COLO668 (cell line): ENCODE measurements around the gene TAF5.
"Not testable (repeated sequence)": the region's sequence is repeated elsewhere in the genome, so short reads cannot be mapped to it uniquely, and the experiment has no call there.

ENCODE experiments used
- DNase-seq: peaks from one replicate; lab custom pipeline; 2025; ENCODE audit not compliant: unreplicated experiment; lab: John Stamatoyannopoulos, UW

The TAF5 gene

GRCh38 chr10:103397191-103397825 lies 29.5 kb downstream of the TAF5 start:
- no peak for DNase-seq

- DNase-seq, result no peak
Observed at GRCh38 chr10:103413564-103413963, 45.8 kb downstream of the TAF5 start.

- no peak for DNase-seq
Observed at GRCh38 chr10:103415581-103415980, 47.8 kb downstream of the TAF5 start.

GRCh38 chr10:103416436-103417147 lies 48.8 kb downstream of the TAF5 start:
- DNase-seq, result peak; percentile 37

DNA sequence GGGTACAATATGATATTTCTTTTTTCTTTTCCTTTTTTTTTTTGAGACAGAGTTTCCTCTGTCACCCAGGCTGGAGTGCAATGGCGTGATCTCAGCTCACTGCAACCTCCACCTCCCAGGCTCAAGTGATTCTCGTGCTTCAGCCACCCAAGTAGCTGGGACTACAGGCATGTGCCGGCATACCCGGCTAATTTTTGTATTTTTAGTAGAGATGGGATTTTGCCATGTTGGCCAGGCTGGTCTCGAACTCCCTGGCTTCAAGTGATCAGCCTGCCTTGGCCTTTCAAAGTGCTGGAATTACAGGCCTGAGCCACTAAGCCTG lies 49.3 kb downstream of the TAF5 start:
- DNase-seq, result not testable (repeated sequence)

DNA sequence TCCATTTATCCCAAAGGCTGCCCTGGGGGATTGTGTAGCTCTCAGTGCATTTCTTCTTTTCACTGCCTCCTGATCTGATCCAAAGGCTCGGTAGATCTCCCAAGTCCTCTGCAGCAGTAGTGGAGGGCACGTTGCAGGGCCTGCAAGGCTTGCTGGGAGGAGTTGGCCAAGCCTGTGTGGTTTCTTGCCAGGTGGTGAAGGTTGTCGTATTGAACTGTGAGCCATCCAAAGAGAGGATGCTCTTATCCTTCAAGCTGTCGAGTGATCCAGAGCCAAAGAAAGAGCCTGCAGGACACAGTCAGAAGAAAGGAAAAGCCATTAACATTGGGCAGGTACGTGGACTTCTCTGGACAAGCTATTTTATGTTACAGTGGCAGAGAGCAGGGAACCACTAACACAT lies 49.8 kb downstream of the TAF5 start:
- no peak for DNase-seq

GRCh38 chr10:103419101-103419500 lies 51.3 kb downstream of the TAF5 start:
- no peak for DNase-seq

GRCh38 chr10:103423748-103424147 lies 56.0 kb downstream of the TAF5 start:
- DNase-seq, result no peak

GRCh38 chr10:103427866-103428265 lies 60.1 kb downstream of the TAF5 start:
- DNase-seq, result no peak

DNA sequence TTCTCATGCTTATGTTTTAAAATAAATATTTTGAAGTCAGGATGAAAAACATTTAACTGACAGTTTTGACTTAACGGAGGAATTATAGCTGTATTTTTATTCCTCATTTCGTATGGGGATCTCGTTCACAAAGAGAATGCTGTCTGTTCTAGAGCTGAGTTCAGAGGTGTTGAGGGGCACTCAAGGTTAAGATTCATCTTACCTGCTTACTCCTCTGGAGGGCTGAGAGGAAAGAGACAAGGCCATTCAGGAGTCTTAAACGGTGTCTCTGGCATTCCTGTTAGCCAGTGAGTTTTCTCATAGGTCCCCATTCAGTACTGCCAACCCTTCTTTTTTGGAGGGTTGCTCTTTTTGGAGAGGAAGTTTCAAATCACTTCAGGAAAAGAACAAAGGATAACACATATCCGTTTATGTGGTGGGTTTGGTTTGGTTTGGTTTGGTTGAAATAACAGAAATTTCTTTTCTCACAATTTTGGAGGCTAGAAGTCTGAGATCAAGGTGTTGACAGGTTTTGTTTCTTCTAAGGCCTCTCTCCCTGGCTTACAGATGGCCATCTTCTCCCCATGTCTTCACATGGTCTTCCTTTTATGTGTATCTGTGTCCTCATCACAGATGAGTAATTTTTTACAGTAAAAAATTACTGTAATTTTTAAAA lies 61.3 kb downstream of the TAF5 start:
- no peak for DNase-seq

DNA sequence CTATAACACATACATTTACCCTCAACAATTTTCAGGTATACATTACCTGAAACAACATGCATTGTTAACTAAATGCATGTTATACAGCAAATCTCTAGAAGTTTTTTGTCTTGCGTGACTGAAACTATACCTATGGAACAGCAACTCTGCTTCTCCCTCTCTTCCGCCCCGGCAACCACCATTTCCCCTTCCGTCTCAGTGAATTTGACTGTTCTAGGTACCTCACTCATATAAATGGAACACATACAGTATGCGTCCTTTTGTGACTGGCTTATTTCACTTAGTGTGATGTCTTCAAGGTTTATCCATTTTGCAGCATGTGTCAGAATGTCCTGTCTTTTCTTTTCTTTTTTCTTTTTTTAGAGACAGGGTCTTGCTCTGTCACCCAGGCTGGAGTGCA lies 61.9 kb downstream of the TAF5 start:
- DNase-seq, result no peak

DNA sequence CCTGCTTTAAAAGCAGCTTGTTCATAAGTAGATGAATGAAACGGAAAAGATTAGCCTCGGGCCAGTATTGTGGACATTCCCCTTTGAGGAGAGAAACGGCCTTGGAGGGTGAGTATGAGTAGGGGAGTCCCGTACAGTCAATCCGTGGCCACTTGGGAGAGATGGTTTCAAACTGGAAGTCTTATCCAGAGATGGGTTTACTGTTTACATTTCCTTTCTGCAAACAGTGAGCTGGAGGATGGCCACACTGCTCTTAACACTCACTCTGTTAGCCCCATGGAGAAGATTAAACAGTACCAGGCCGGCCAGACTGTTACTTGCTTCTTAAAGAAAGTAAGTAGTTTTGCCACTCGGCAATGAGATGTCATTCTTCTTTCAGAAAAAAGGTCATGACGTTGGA lies 64.1 kb downstream of the TAF5 start:
- DNase-seq, result no peak

DNA sequence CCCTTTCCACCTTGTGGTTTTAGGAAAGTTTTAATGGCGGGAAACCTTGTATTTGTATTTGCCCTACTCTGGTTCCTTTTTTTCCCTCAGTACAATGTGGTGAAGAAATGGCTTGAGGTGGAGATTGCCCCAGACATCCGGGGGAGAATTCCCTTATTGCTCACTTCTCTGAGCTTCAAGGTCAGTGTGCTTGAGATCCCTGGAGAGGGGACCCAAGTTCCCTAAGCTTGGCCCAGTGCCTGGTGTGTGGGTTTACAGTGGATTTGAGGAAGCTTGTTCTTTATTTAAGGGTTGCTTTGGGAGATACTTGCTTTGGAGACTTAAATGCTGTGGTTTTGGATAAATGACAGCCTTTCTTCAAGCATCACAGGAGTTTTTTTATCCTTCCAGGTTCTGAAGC lies 66.1 kb downstream of the TAF5 start:
- no peak for DNase-seq
